SK-N-SH (cell line): Measurements from ENCODE around the gene FHDC1. TPM values are rescaled to one million over a fixed set of nuclear protein-coding genes. Genes with fewer than 3 reads are reported as not detected.

Experiments used
- CTCF ChIA-PET: fragments of 300-600, 350-600 bp; formaldehyde crosslinking; extraction: SDS; loops from one replicate; lab custom pipeline; 2021; lab: Yijun Ruan, JAX
- POLR2A ChIA-PET: fragments of 350-600 bp; sonication (Branson Sonifier 250); formaldehyde crosslinking; extraction: SDS; loops from one replicate; lab custom pipeline; 2020; ENCODE audit warnings: antibody characterized with exemption, inconsistent platforms; lab: Yijun Ruan, JAX
- DNase-seq: peaks from one replicate; pipeline ENCODE4 v3.0.0; 2012
- H2AFZ ChIP-seq: fragments of 200-600 bp; sonication (generic); 2 replicates; pipeline ENCODE4 v1.8.1; 2016; ENCODE audit warnings: antibody characterized with exemption, mild to moderate bottlenecking, low read depth
- H3F3A ChIP-seq: fragments of 200-600 bp; sonication (generic); replicated peaks from 2 replicates; pipeline ENCODE3; 2016; ENCODE audit warnings: antibody characterized with exemption, mild to moderate bottlenecking; ENCODE audit not compliant: insufficient read depth
- H3K27ac ChIP-seq, 2 experiments: fragments of 200-500 bp in 1 of 2; fragments of 200-600 bp in 1 of 2; sonication (Bioruptor generic) in 1 of 2; sonication (generic), shearing (Covaris generic) in 1 of 2; 2 replicates each; pipeline versions ENCODE4 v1.5.1 to v1.6.1; 2014 to 2016; ENCODE audit warnings: low read depth in 2 of 2, inconsistent platforms in 1 of 2, low read length in 1 of 2, mild to moderate bottlenecking in 1 of 2, mixed read lengths in 1 of 2
- H3K27me3 ChIP-seq: fragments of 200-600 bp; sonication (generic), shearing (Covaris generic); 2 replicates; pipeline ENCODE4 v1.6.1; 2016; ENCODE audit warnings: mixed run types; ENCODE audit not compliant: insufficient read depth
- H3K36me3 ChIP-seq, 2 experiments: fragments of 200-500 bp in 1 of 2; fragments of 200-600 bp in 1 of 2; sonication (Bioruptor generic) in 1 of 2; sonication (generic) in 1 of 2; replicated peaks in 1 of 2; 2 replicates each; pipeline versions ENCODE3 to v1.5.1; 2014 to 2016; ENCODE audit warnings: low read length in 1 of 2, mild to moderate bottlenecking in 1 of 2; ENCODE audit not compliant: insufficient read depth in 2 of 2, control insufficient read depth in 1 of 2
- H3K4me1 ChIP-seq, 2 experiments: fragments of 200-500 bp in 1 of 2; fragments of 200-600 bp in 1 of 2; sonication (Bioruptor generic) in 1 of 2; sonication (generic), shearing (Covaris generic) in 1 of 2; 2 replicates each; pipeline versions ENCODE4 v1.5.1 to v1.6.1; 2014 to 2016; ENCODE audit warnings: low read depth in 1 of 2, low read length in 1 of 2, mixed run types in 1 of 2; ENCODE audit not compliant: insufficient read depth in 2 of 2, control insufficient read depth in 1 of 2
- H3K4me2 ChIP-seq: fragments of 200-600 bp; sonication (generic), shearing (Covaris generic); 2 replicates; pipeline ENCODE4 v1.6.1; 2017; ENCODE audit warnings: mixed run types
- H3K4me3 ChIP-seq, 2 experiments: fragments of 200-500 bp in 1 of 2; fragments of 200-600 bp in 1 of 2; sonication (Bioruptor generic) in 1 of 2; sonication (generic), shearing (Covaris generic) in 1 of 2; 2 replicates each; pipeline versions ENCODE4 v1.5.1 to v1.8.1; 2014 to 2016; ENCODE audit warnings: low read depth in 2 of 2, inconsistent platforms in 1 of 2, low read length in 1 of 2, mild to moderate bottlenecking in 1 of 2, mixed read lengths in 1 of 2, moderate library complexity in 1 of 2
- H3K79me2 ChIP-seq: fragments of 200-600 bp; sonication (generic); 2 replicates; pipeline ENCODE4 v1.8.1; 2017; ENCODE audit warnings: mild to moderate bottlenecking; ENCODE audit not compliant: insufficient read depth
- H3K9ac ChIP-seq: fragments of 200-600 bp; sonication (generic); 2 replicates; pipeline ENCODE4 v1.6.1; 2017; ENCODE audit warnings: mixed run types
- H3K9me2 ChIP-seq: fragments of 200-600 bp; sonication (generic); 2 replicates; pipeline ENCODE4 v1.6.1; 2017; ENCODE audit warnings: mixed run types
- H3K9me3 ChIP-seq: fragments of 200-600 bp; sonication (generic); 2 replicates; pipeline ENCODE4 v1.6.1; 2017; ENCODE audit warnings: mixed run types, mild to moderate bottlenecking, moderate library complexity
- H4K20me1 ChIP-seq: fragments of 200-600 bp; sonication (generic); 2 replicates; pipeline ENCODE4 v1.6.1; 2017; ENCODE audit warnings: mild to moderate bottlenecking, mixed run types; ENCODE audit not compliant: insufficient read depth
- CHD2 ChIP-seq: fragments of 150-350 bp; IDR thresholded peaks from 2 replicates; pipeline ENCODE4 v1.6.1; 2018; ENCODE audit warnings: low read length; ENCODE audit not compliant: partially characterized antibody
- EP300 ChIP-seq, 2 experiments: IDR thresholded peaks; 2 replicates each; pipeline versions ENCODE4 v1.4.0 to v1.6.1; 2012; ENCODE audit warnings: borderline replicate concordance in 1 of 2, low read depth in 1 of 2, low read length in 1 of 2
- FOSL2 ChIP-seq: IDR thresholded peaks from 2 replicates; pipeline ENCODE4 v1.4.0; 2012; ENCODE audit warnings: low read depth, mild to moderate bottlenecking, moderate library complexity, borderline replicate concordance
- FOXJ3 ChIP-seq: sonication (generic); formaldehyde crosslinking; IDR thresholded peaks from 2 replicates; pipeline ENCODE4 v1.5.1; 2020; ENCODE audit warnings: mild to moderate bottlenecking, missing genetic modification reagents
- GATA2 ChIP-seq: sonication (generic); formaldehyde crosslinking; IDR thresholded peaks from 2 replicates; pipeline ENCODE4 v1.5.0; 2020; ENCODE audit warnings: mild to moderate bottlenecking, missing genetic modification reagents
- MEF2A ChIP-seq: IDR thresholded peaks from 2 replicates; pipeline ENCODE4 v1.4.0; 2012; ENCODE audit warnings: low read depth, borderline replicate concordance
- NFIC ChIP-seq: IDR thresholded peaks from 2 replicates; pipeline ENCODE4 v1.4.0; 2012; ENCODE audit warnings: borderline replicate concordance
- PBX3 ChIP-seq: IDR thresholded peaks from 2 replicates; pipeline ENCODE4; 2012
- RAD21 ChIP-seq: IDR thresholded peaks from 2 replicates; pipeline ENCODE4 v1.6.1; 2012; ENCODE audit warnings: mild to moderate bottlenecking, low read length
- RCOR1 ChIP-seq: fragments of 150-350 bp; IDR thresholded peaks from 2 replicates; pipeline ENCODE4 v1.6.1; 2017; ENCODE audit warnings: antibody characterized with exemption, low read length
- RXRA ChIP-seq: IDR thresholded peaks from 2 replicates; pipeline ENCODE4 v1.4.0; 2012; ENCODE audit warnings: low read depth, mild to moderate bottlenecking, borderline replicate concordance
- SIN3A ChIP-seq: IDR thresholded peaks from 2 replicates; pipeline ENCODE4 v1.6.1; 2012; ENCODE audit warnings: low read depth, mild to moderate bottlenecking, low read length, moderate library complexity, borderline replicate concordance
- TAF1 ChIP-seq: IDR thresholded peaks from 2 replicates; pipeline ENCODE4 v1.6.1; 2012; ENCODE audit warnings: low read depth, mild to moderate bottlenecking, low read length, moderate library complexity, borderline replicate concordance
- TEAD4 ChIP-seq: IDR thresholded peaks from 2 replicates; pipeline ENCODE4 v1.4.0; 2012; ENCODE audit warnings: mild to moderate bottlenecking, borderline replicate concordance; ENCODE audit not compliant: insufficient read depth
- USF2 ChIP-seq: fragments of 150-350 bp; IDR thresholded peaks from 2 replicates; pipeline ENCODE4 v1.6.1; 2017; ENCODE audit warnings: antibody characterized with exemption, low read length, low read depth, borderline replicate concordance
- WGBS: methylation state at CpG from one replicate; pipeline ENCODE4 v1.1.6; 2017; ENCODE audit warnings: low lambda C conversion rate; 5-methylcytosine and 5-hydroxymethylcytosine counted together
- polyA plus RNA-seq, 3 experiments: library from polyadenylated mRNA; depleted of rRNA; stranded (reverse); fragments of >200 nt; gene quantifications; 2 replicates each; pipeline ENCODE4 v1.2.3, GENCODE V29; 2012
- TF ChIP-seq, protein P1 (sequence below): IDR thresholded peaks from 2 replicates; pipeline ENCODE4 v1.4.0; 2012; ENCODE audit warnings: low read depth

FHDC1 gene
- polyA plus RNA-seq, 1 of the 3 experiments (the other 2 are of a cell fraction): 0.02 TPM

DNA sequence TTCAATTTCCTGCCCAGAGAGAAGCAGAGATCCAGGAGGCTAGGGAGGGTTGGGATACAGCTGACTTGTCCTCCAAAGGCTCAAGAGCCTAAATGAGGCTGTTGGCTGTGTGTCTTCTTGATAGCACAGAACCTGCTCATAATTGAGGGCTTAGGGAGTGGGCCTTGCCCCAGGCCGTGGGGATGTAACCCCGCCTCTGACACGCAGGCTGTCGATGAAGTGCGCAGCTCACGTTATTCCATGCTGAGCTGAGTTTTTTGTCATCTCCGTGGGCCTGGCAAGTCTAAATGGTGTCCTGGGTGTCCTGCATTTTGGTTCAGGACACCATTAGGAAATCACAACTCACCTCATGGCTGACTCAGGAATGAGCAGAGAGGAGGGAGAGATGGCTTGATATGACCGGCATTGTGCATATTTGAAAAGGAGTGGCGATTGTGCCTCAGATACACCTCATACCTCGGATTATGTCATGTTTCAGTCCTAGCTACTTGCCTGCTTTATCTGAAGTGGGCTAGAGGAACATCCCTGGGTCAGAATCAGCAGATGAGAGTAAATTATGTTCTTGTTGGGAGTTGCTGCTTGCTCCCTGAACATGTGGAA, 43.7 kb downstream of the FHDC1 start:
- Histone ChIP-seq H3K4me3 (no peak overlapping the region), H3F3A (no peaks in the 10 kb centered on the region), H3K4me2 (no peak overlapping the region), H3K79me2 (no peaks in the 10 kb centered on the region), H3K36me3 (no peaks in the 10 kb centered on the region), H2AFZ (no peak overlapping the region), H3K9ac (no peak overlapping the region), H3K27ac (no peak overlapping the region), H3K9me3 (no peaks in the 10 kb centered on the region), H3K9me2 (no peaks in the 10 kb centered on the region), H3K27me3 (peaks cover 4% of the 10 kb centered on the region; the same call in 1 of the 2 replicates), H4K20me1 (no peaks in the 10 kb centered on the region), H3K4me1 (no peaks in the 10 kb centered on the region)
- 65% methylated on average over 10 of the region's 10 CpGs for WGBS
- no peak for TF ChIP-seq FOSL2
- TF ChIP-seq CHD2: no peak
- no peak for TF ChIP-seq SIN3A
- TF ChIP-seq EP300 (IDR thresholded peaks at IDR 0.05; ENCODE audit: borderline replicate concordance in 1 of 2, low read depth in 1 of 2, low read length in 1 of 2): no peak
- TF ChIP-seq TAF1: no peak
- TF ChIP-seq PBX3: no peak
- no peak for TF ChIP-seq FOXJ3 (CRISPR knock-in tag)
- TF ChIP-seq, protein P1, sequence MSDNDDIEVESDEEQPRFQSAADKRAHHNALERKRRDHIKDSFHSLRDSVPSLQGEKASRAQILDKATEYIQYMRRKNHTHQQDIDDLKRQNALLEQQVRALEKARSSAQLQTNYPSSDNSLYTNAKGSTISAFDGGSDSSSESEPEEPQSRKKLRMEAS: no peak
- TF ChIP-seq MEF2A: no peak
- no peak for TF ChIP-seq RXRA
- TF ChIP-seq RCOR1: no peak
- no peak for TF ChIP-seq USF2
- no peak for DNase-seq
- CTCF ChIA-PET: interaction anchor here (0.7 to 1.2 kb wide), 2 partner anchors 9 to 39 kb away, joined by 3 to 6 read pairs; no protein-coding TSS in a partner anchor
- POLR2A ChIA-PET: no interaction called here

GRCh38 chr4:152981278-152981677, 45.2 kb downstream of the FHDC1 start:
- DNase-seq: no peak
- WGBS: 71% methylated on average over 4 of the region's 5 CpGs
- TF ChIP-seq FOSL2: no peak
- TF ChIP-seq EP300 (IDR thresholded peaks at IDR 0.05; ENCODE audit: borderline replicate concordance in 1 of 2, low read depth in 1 of 2, low read length in 1 of 2): no peak
- no peak for TF ChIP-seq RCOR1
- no peak for TF ChIP-seq NFIC
- TF ChIP-seq RAD21: no peak
- TF ChIP-seq USF2: no peak
- no peak for TF ChIP-seq MEF2A
- TF ChIP-seq TEAD4: no peak
- no peak for TF ChIP-seq GATA2 (CRISPR knock-in tag)
- TF ChIP-seq PBX3: no peak

More at GRCh38 chr4:152981278-152981677, 45.2 kb downstream of the FHDC1 start:
- Histone ChIP-seq H3K9me3 (no peaks in the 10 kb centered on the region), H3K79me2 (no peaks in the 10 kb centered on the region), H3K27me3 (peaks cover 4% of the 10 kb centered on the region; the same call in 1 of the 2 replicates), H3K4me3 (no peak overlapping the region), H3F3A (no peaks in the 10 kb centered on the region), H3K36me3 (no peaks in the 10 kb centered on the region), H2AFZ (no peak overlapping the region), H4K20me1 (no peaks in the 10 kb centered on the region), H3K4me1 (no peaks in the 10 kb centered on the region), H3K9me2 (no peaks in the 10 kb centered on the region), H3K27ac (no peak overlapping the region), H3K9ac (no peak overlapping the region), H3K4me2 (no peak overlapping the region)
- POLR2A ChIA-PET: no interaction called here
- CTCF ChIA-PET: no interaction called here
